ENCODE data around the gene HELZ.

DNA sequence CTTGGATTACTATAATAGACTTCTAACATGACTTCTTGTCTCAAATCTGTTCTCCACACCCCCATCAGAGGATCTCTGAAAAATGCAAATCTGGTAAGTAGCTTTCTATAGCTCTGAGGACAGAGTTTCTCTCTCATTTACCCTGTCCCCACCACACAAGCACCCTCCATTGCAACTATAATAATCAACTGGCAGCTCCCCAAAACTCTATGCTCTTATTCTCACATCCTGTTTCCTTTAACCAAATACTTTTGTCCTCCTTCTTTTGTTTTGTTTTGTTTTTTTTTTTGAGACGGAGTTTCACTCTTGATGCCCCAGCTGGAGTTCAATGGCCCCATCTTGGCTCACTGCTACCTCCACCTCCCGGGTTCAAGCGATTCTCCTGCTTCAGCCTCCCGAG is 73.4 kb downstream of the HELZ start:
- TF ChIP-seq MAZ (IDR thresholded peaks at IDR 0.05; ENCODE audit: borderline replicate concordance, low read depth, low read length) (no peak), POLR2A (IDR thresholded peaks at IDR 0.05; ENCODE audit: low read length) (no peak), NFE2L2 (conservative IDR thresholded peaks at IDR 0.05; ENCODE audit: low read length) (no peak; the same call in 1 of the 2 replicates), RAD21 (conservative IDR thresholded peaks at IDR 0.05 in 1 of 2, IDR thresholded peaks at IDR 0.05 in 1 of 2) (no peak), CHD2 (IDR thresholded peaks at IDR 0.05; ENCODE audit: low read length, partially characterized antibody) (no peak), JUNB (IDR thresholded peaks at IDR 0.05) (no peak), RNF2 (IDR thresholded peaks at IDR 0.05; ENCODE audit: borderline replicate concordance, low read depth) (no peak), NPAS2 (CRISPR knock-in tag; IDR thresholded peaks at IDR 0.05; ENCODE audit: borderline replicate concordance) (no peak), SMC3 (IDR thresholded peaks at IDR 0.05) (no peak), POLR2AphosphoS2 (conservative IDR thresholded peaks at IDR 0.05; ENCODE audit: low read length) (no peak)
- TF ChIP-seq, protein P1, sequence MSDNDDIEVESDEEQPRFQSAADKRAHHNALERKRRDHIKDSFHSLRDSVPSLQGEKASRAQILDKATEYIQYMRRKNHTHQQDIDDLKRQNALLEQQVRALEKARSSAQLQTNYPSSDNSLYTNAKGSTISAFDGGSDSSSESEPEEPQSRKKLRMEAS (IDR thresholded peaks at IDR 0.05) = no peak
- TF ChIP-seq, protein P2, sequence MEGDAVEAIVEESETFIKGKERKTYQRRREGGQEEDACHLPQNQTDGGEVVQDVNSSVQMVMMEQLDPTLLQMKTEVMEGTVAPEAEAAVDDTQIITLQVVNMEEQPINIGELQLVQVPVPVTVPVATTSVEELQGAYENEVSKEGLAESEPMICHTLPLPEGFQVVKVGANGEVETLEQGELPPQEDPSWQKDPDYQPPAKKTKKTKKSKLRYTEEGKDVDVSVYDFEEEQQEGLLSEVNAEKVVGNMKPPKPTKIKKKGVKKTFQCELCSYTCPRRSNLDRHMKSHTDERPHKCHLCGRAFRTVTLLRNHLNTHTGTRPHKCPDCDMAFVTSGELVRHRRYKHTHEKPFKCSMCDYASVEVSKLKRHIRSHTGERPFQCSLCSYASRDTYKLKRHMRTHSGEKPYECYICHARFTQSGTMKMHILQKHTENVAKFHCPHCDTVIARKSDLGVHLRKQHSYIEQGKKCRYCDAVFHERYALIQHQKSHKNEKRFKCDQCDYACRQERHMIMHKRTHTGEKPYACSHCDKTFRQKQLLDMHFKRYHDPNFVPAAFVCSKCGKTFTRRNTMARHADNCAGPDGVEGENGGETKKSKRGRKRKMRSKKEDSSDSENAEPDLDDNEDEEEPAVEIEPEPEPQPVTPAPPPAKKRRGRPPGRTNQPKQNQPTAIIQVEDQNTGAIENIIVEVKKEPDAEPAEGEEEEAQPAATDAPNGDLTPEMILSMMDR (IDR thresholded peaks at IDR 0.05) = no peak
